ENCODE results near the gene RPS14. TPM values are rescaled to one million over a fixed set of nuclear protein-coding genes. Genes with fewer than 3 reads are reported as not detected.

Gene RPS14
- total and polyA plus RNA-seq, 2 of the 8 experiments (the other 6 are each of a cell fraction or from before 2014, with no cell fraction given), result 2,548 to 6,423 TPM

- TF ChIP-seq ZNF274 (IDR thresholded peaks at IDR 0.05; ENCODE audit: borderline replicate concordance, extremely low read depth, low read length), result no peak
- TF ChIP-seq BACH1 (IDR thresholded peaks at IDR 0.05; ENCODE audit: low read length), result no peak
- no peak for TF ChIP-seq KDM5A (IDR thresholded peaks at IDR 0.05; ENCODE audit: low read length)
- TF ChIP-seq CHD2 (IDR thresholded peaks at IDR 0.05; ENCODE audit: low read length), result no peak
- peak; percentile 76 for TF ChIP-seq SP1 (IDR thresholded peaks at IDR 0.05; ENCODE audit: low read depth, low read length)
- no peak for TF ChIP-seq FOSL1 (IDR thresholded peaks at IDR 0.05; ENCODE audit: insufficient read depth, low read depth, low read length)
- TF ChIP-seq ATF3 (IDR thresholded peaks at IDR 0.05; ENCODE audit: insufficient read depth, low read depth, low read length), result no peak
- no peak for TF ChIP-seq POU5F1 (IDR thresholded peaks at IDR 0.05; ENCODE audit: low read depth, low read length)
- no peak for TF ChIP-seq POLR2A (IDR thresholded peaks at IDR 0.05; ENCODE audit: control extremely low read depth in 1 of 2, low read depth in 2 of 2, low read length in 2 of 2)
- TF ChIP-seq CTBP2 (IDR thresholded peaks at IDR 0.05; ENCODE audit: borderline replicate concordance, insufficient read depth, insufficient read length, low read length), result no peak
- no peak for TF ChIP-seq SIRT6 (IDR thresholded peaks at IDR 0.05; ENCODE audit: low read length)
- no peak for TF ChIP-seq CBX5 (IDR thresholded peaks at IDR 0.05; ENCODE audit: low read depth, low read length)
- no peak for TF ChIP-seq TAF1 (IDR thresholded peaks at IDR 0.05; ENCODE audit: low read depth, low read length)
- TF ChIP-seq EP300 (IDR thresholded peaks at IDR 0.05; ENCODE audit: borderline replicate concordance in 1 of 2, low read depth in 2 of 2, low read length in 2 of 2), result peak in 1 of 2 experiments; percentile 49; a peak in 1 of 3 replicates
- no peak for TF ChIP-seq SAP30 (IDR thresholded peaks at IDR 0.05; ENCODE audit: insufficient read depth, insufficient replicate concordance, low read length)
- no peak for TF ChIP-seq SP4 (IDR thresholded peaks at IDR 0.05; ENCODE audit: low read length)
- TF ChIP-seq PHF8 (conservative IDR thresholded peaks at IDR 0.05; ENCODE audit: low read depth, low read length), result no peak
- no peak for TF ChIP-seq JUN (IDR thresholded peaks at IDR 0.05; ENCODE audit: low read depth, low read length)
- TF ChIP-seq ASH2L (IDR thresholded peaks at IDR 0.05; ENCODE audit: low read length), result peak; percentile 69
- TF ChIP-seq SIX5 (IDR thresholded peaks at IDR 0.05; ENCODE audit: low read depth, low read length), result 0 out of 2 replicates have a peak, but pooled peaks have one; percentile 4
- no peak for TF ChIP-seq RXRA (IDR thresholded peaks at IDR 0.05; ENCODE audit: insufficient read depth, low read depth, low read length)
- TF ChIP-seq YY1 (IDR thresholded peaks at IDR 0.05; ENCODE audit: low read depth, low read length), result 0 out of 2 replicates have a peak, but pooled peaks have one; percentile 42
- no peak for TF ChIP-seq TAF7 (optimal IDR thresholded peaks at IDR 0.05; ENCODE audit: borderline replicate concordance, low read depth, low read length)
- TF ChIP-seq MAX (IDR thresholded peaks at IDR 0.05), result peak; percentile 34; the same call in 1 of the 2 replicates
- 0 out of 2 replicates have a peak, but pooled peaks have one; percentile 2 for TF ChIP-seq CEBPB (IDR thresholded peaks at IDR 0.05; ENCODE audit: low read depth, low read length)
- no peak for TF ChIP-seq KDM4A (IDR thresholded peaks at IDR 0.05; ENCODE audit: low read depth, low read length, severe bottlenecking)
Observed at GRCh38 chr5:150498501-150498900, 49.0 kb upstream of the RPS14 start (continued).
